GM19193 (cell line): ENCODE data around the gene IYD.

Source experiments
- POLR2A ChIP-seq: IDR thresholded peaks from 4 replicates; pipeline ENCODE4 v1.6.1; 2011; ENCODE audit not compliant: insufficient read depth, insufficient read length; ENCODE audit errors: extremely low read depth

IYD gene

DNA sequence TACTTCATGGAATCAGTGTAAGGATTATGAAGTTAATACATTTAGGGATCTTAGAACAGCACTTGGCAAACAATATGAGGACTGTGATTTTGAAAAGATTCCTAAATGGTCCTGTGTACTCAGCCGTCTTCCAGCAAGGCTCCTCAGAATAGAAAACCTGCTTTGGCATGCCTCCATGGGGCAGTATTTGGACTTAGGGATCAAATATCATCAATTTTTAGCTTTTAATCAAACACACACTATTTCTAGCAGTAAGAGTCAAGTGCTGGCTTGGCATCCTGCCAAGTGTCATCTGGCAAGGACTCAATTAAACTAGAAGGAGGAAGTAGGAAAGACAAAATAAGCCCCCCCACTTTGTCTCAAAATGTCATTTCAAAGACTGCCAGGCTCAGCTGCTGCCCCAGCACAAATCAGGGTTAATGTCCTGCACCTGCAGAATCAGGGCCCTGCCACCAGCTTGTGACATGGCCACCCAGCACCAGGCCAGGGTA, 40.8 kb downstream of the IYD start:
- no peak for TF ChIP-seq POLR2A

DNA sequence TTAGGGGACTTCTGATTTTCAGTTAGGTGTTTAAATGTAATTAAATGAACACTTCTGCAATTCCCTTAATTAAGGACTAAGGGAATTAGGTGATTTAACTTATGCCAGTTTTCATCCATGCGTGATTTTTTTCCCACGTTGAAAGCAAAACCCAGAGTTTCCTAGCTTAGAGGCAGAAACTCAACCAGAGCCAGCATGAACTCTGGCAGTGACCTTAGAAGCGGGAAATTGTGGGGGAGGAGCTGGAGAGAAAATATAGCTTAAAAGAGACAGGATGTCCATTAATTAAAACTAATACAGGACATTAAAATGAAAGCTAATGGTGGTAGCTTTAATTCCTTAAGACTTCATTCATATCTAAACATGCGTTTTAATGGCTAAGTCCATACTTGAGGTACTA, 41.6 kb downstream of the IYD start:
- no peak for TF ChIP-seq POLR2A

DNA sequence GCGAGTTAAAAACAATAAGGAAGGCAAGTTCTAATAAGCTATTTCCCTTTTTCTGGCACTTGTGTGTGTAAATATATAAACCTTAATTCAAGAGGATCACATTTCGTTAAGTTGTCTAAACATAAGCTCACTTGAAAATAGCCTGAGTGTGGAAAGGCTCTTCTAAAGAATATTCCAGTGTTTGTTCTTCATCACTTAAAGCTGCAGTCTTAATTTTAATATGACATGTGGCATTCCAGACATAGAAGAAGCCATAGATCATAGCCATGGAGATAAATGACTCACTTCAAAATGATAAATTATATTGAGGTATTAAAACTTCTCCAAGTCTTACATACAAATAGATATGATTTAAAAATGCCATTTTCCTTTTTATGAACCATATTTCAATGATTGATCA, 42.1 kb downstream of the IYD start:
- TF ChIP-seq POLR2A, result no peak

DNA sequence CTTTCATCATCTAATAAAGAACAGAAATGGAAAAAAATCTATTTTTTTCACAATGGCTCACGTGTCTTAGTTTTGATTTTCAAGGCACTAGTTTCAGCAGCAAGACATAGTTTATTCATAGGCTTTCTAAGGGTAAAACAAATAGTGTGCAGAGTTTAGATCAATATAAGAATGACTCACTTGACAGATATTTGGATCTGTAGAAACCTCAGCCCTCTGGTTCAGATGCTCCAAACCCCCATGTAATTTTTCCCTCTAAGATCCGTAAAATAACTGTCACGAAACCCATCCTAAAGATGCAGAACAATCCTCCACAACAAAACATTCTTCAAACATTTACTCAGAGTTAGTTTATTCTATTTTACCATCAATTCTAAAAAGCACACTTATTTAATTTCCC, 43.4 kb downstream of the IYD start:
- TF ChIP-seq POLR2A, result no peak

DNA sequence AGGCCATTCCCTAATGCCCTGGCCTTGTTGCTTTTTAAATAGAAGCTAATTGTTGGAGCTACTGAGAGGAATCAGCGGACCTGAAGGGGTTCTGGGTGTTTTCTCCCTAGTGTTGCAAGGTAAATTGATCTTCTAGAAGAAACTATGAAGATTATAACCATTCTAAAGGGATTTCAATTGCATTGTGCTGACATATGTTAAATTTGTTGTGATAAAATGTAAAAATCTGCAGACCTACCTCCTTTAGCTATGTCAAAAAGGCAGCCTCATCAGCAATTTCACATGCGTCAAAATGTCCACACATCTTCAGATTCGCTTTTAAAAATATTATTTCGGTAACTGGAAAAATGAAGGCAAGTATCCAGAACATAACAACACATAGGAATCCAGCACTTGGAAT, 44.4 kb downstream of the IYD start:
- TF ChIP-seq POLR2A, result no peak

DNA sequence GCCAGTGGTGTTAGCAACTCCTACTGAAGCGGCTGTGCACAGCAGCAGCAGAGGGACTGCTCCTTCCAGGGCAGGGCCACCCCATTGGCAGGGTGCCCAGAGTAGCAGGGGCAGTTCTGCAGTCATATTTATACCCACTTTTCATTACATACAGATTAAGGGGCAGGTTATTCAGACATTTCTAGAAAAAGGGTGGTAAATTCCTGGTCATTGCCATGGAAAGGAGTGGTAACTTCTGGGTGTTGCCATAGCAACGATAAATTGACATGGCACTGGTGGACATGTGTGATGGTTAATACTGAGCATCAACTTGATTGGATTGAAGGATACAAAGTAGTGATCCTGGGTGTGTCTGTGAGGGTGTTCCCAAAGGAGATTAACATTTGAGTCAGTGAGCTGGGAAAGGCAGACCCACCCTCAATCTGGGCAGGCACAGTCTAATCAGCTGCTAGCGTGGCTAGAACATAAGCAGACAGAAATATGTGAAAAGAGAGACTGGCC, 45.0 kb downstream of the IYD start:
- no peak for TF ChIP-seq POLR2A

DNA sequence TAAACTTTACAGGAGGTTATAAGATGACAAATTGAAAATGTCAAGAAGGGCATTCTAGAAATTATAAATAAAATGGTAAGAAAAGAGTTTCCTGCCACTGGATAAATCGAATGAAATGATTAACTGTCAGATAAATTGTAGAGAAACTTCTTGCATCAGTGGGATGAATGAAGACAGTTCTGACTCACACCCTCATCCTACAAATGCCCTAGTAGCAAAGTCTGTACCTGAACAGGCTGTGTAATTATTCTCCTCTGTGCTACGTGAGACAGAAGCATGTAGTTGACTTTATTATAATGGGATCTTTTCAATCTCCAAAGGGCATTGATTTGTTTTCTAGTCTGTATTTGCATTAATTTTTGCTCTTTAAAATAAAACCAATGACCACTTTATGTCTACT, 47.3 kb downstream of the IYD start:
- TF ChIP-seq POLR2A, result no peak

DNA sequence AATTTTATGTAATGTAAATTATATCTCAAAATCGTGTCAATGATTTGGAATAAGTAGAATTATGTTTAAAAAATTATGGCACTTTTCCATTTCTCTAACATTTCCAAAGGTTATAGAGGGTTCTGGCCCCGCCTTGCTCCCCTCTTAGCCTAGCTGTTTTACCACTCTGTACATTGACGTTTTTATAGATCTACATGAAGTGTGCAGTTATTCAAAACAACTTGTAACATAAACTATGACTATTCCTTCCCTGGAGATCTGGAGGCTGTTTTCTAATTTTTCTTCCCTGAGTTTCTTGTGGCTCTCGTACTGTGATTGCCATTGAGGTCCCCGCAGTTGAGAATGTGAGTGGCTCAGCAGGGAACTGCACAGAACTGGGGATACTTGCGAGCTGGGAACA, 48.4 kb downstream of the IYD start:
- no peak for TF ChIP-seq POLR2A

DNA sequence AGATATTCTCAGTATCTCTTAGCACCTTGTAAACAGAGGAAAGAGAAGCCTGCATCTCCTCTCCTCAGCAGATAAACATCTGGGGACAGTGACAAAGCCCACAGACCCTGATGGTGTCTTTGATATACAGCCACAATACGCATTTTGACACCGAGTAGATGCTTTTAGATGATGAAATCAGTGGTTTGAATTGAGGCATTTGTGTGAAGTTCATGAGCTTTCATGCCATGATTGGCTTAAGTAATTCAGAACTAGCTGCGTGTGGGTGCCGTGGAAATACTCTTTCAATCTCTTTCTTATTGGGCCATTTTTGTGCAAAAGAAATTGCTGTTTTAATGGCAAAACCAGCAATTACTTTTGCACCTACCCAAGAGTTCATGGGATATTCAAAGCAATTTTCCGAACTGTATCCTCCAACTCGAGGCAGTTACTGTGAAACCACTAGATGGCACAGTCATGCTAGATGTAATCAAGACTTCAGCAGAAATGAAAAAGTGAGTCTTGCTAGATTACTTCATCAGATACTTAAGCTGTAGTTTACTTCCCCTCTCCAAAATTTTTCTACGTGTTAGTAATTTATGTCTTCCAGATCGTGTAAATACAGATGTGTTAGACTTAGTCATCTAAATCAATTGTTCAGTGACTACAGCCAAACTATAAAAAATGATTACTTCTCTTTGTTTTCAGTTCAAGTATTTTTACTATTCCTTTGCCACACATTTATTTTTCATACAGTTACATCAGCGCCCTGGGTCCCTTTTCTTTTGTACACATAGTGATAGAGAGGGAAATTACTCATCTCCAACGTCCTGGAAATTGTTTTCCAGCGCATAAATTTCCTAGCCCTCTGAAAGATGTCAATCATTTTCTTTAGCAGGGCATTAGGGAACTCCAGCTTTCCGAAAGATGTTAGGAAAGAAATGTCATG, 49.4 kb downstream of the IYD start:
- TF ChIP-seq POLR2A, result no peak

DNA sequence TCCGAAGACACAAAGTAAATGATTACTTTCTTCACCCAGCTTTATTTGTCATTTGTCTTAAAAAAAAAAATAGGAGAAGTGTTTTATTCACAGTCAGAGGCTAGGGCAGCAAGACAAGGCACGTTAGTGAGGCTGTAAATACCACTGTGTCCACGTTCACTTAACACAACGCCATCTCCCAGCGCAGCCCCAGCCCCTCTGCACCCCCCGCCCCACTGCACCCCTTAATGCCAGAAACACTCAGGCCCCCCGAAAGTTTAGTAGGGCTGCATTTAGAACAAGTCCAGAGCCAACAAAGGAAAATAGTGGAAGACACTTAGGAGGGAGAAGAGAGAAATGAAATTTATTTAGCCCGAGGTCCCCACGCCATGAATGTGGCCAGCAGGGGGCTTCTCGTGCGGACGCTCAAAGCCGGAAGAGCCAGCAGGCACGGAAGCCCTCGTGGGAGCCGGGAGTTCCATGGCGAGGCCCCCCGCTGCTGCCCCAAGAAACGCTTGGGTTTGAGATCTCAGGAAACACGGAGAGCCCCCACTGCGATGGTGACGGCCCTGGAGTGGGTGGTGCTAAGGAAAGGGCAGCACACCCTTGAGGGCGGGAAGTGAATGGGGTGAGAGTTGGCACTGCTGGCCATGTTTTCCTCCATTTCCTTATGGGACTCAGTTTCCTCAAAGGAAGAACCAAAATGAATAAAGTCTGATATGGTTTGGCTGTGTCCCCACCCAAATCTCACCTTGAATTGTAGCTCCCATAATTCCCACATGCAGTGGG, 50.2 kb downstream of the IYD start:
- no peak for TF ChIP-seq POLR2A

DNA sequence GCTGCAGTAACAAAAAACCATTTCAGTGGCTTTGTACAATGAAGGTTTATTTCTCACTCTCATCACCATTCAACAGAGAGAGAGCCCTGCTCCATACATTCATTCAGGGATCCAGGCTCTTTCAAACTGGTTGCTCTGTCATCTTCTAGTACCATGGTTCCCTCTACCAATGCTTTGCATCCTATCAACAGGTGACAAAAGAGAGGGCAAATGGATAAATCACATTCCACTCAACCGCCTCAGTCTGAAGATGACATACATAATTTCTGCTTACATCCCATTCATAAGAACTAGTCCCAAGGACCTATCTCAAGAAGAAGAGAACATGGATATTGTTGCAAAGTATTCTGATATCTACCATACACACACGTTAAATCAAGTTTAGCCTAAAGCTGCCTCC, 51.6 kb downstream of the IYD start:
- TF ChIP-seq POLR2A, result no peak

DNA sequence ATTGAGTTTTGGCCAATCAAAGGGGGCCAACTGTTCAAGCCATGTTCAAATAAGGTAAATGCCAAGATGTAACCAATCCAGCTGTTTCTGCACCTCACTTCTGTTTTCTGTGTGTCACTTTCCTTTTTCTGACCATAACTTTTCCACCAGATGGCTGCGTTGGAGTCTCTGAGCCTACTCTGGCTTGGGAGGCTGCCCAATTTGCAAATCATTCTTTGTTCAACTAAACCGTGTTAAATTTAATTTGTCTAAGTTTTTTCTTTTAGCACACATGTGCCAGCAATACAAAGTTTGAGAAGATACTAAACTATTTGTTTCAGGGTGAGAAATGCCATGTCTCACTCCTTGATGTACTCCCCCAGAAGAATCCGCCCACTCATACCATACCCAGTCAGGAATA, 52.1 kb downstream of the IYD start:
- no peak for TF ChIP-seq POLR2A

DNA sequence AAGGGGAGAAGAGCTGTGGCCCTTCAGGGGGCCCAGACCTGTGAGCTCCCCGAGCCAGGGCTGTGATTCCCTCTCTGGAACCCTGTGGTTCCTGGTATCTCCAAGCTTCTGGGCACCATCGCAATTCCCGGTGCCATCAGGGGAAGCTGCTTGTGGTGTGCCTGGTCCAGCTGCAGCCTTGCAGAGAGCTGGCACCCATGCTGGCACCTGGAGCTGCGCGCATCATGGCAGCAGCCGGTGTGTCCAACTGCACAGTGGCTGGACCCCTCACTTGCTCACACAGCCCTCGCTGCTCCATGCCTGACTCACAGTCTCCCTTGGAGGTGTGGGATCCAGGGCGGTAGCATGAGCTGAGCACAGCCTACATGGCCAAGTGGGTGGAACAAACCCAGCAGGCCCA, 56.7 kb downstream of the IYD start:
- no peak for TF ChIP-seq POLR2A

DNA sequence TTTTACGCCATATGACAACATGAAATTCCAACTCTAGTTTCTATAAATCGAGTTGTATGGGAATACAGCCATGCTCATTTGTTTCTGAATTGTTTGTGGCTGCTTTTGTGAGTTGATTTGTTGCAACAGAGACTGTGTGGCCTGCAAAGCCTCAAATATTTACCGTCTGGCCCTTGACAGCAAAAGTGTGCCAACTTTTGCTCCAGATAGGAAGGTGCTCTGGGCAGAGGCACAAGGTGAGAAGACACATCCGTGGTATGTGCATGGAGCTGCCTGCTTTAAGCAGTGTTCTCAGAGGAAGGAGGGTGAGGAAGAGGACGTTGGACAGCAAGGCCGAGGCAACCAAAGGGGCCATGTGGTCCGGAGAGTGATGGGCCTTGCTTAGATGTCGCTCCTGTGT, 57.4 kb downstream of the IYD start:
- TF ChIP-seq POLR2A, result no peak

DNA sequence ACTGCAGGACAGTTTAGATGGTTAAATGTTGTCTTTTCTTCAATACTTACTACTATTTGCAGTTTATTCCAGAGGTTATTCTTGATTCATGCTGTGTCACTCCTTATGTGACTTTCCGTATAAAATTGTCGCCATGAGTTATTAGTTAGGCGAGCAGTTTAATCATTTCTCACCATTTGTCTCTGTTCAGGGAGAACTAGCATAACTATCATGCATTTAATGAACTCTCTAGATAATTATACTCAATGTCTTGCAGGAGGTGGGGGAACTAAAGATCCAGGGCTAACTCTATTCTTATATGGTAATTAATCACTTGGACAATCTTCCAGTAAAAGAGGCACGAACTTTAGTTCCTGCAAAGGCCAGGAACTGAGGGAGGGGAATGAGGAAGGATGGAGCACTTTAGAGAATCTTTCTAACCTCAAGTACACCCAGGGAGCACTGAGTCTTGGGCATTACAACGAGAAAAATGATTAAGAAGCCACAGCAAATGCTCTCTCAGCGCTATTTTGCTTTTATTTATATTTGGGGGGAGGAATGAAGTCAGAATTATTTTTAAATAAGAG, 58.3 kb downstream of the IYD start:
- TF ChIP-seq POLR2A, result no peak

DNA sequence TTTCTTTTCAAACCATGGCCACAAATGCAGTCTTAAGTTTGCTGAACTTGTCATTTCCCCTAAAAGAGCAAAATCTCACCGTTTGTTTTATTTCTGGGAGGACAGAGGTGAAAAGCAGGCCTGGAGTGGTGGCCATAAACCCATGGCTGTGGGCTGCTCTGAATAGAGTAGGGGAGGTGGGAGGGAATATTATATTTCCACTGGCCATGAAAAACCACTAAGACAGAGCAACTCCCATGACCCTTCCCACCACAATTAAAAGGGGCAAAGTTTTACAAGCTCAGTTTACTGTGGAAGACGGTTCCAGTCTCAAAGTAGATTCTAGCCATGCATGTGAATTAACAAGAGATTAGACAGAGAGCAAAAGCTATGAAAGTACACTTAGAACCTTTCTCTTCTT, 59.0 kb downstream of the IYD start:
- no peak for TF ChIP-seq POLR2A

DNA sequence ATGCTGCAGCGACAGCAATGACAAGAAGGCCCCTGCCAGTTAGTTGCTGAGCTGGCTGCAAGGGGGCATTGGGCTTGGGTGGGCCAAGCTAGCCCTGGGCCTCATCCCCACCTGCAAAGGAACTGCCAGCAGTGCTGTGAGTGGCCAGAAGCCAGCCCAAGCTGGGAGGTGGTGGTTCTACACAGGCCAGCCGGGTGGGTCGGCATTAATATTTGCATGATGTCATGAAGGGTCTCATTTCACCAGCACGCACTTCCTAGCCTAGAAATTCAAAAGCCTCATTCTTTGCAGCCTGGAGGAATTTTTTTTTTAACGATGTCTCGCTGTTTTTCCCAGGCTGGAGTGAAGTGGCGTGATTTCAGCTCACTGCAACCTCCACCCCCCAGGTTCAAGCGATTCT, 62.0 kb downstream of the IYD start:
- no peak for TF ChIP-seq POLR2A
